HFF-Myc (cell line): ENCODE measurements around the gene ZNF428.
"Not testable (repeated sequence)": the region's sequence is repeated elsewhere in the genome, so short reads cannot be mapped to it uniquely, and the experiment has no call there.

Source experiments
- DNase-seq: peaks from one replicate; pipeline ENCODE4 v3.0.0-alpha.2; 2011; ENCODE audit warnings: low read depth; ENCODE audit errors: extremely low read depth
- H3K4me3 ChIP-seq: replicated peaks from 2 replicates; pipeline ENCODE4 v1.5.1; 2011; ENCODE audit warnings: low read depth, mild to moderate bottlenecking, control low read depth, low read length
- CTCF ChIP-seq: IDR thresholded peaks from 2 replicates; pipeline ENCODE4 v1.5.1; 2012; ENCODE audit warnings: mild to moderate bottlenecking, low read depth, low read length, control low read depth; ENCODE audit errors: missing control alignments

Gene ZNF428

GRCh38 chr19:43610493-43610892 lies 8.9 kb downstream of the ZNF428 start:
- TF ChIP-seq CTCF, result no peak
- no peak overlapping the region for H3K4me3 ChIP-seq
- no peak for DNase-seq

GRCh38 chr19:43609872-43610271 lies 9.6 kb downstream of the ZNF428 start:
- no peak for TF ChIP-seq CTCF

GRCh38 chr19:43607238-43608205 lies 11.9 kb downstream of the ZNF428 start:
- no peak overlapping the region for H3K4me3 ChIP-seq
- no peak for DNase-seq
- TF ChIP-seq CTCF, result no peak

More at GRCh38 chr19:43609872-43610271, 9.6 kb downstream of the ZNF428 start:
- DNase-seq, result no peak
- no peak overlapping the region for H3K4me3 ChIP-seq

GRCh38 chr19:43606569-43607229 lies 12.7 kb downstream of the ZNF428 start:
- TF ChIP-seq CTCF, result no peak
- DNase-seq, result no peak
- no peak overlapping the region for H3K4me3 ChIP-seq

- no peak for DNase-seq
- H3K4me3 ChIP-seq, result no peak overlapping the region
- no peak for TF ChIP-seq CTCF
These were observed 13.4 kb downstream of the ZNF428 start for GRCh38 chr19:43605875-43606568.

- DNase-seq, H3K4me3 ChIP-seq: not testable (repeated sequence)
These were observed 19.1 kb downstream of the ZNF428 start for GRCh38 chr19:43600326-43600725.
